Hepatocyte (in vitro differentiated cells): ENCODE measurements around the gene SELENOV.

Experiments
- EZH2 ChIP-seq: fragments of 200-600 bp; sonication (generic); IDR thresholded peaks from 2 replicates; pipeline ENCODE4 v1.6.1; 2016; ENCODE audit warnings: antibody characterized with exemption, mild to moderate bottlenecking, borderline replicate concordance
- TF ChIP-seq, protein P1 (sequence below): fragments of 200-600 bp; sonication (generic); IDR thresholded peaks from 2 replicates; pipeline ENCODE4 v1.5.1; 2016; ENCODE audit warnings: antibody characterized with exemption, mild to moderate bottlenecking; ENCODE audit not compliant: poor library complexity

DNA sequence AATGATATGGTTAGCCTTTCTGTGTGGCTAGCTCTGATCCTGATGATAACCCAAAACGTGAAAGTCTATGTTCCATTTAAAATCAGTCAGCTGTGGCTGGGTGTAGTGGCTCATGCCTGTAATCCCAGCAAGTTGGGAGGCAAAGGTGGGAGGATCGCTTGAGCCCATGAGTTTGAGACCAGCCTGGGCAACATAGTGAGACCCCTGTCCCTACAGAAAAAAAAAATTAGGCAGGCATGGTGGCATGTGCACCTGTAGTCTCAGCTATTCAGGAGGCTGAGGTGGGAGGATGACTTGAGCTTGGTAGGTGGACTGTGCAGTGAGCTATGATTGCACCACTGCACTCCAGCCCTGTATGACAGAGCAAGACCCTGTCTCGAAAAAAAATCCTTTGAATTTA lies 18.9 kb downstream of the SELENOV start:
- TF ChIP-seq, protein P1, sequence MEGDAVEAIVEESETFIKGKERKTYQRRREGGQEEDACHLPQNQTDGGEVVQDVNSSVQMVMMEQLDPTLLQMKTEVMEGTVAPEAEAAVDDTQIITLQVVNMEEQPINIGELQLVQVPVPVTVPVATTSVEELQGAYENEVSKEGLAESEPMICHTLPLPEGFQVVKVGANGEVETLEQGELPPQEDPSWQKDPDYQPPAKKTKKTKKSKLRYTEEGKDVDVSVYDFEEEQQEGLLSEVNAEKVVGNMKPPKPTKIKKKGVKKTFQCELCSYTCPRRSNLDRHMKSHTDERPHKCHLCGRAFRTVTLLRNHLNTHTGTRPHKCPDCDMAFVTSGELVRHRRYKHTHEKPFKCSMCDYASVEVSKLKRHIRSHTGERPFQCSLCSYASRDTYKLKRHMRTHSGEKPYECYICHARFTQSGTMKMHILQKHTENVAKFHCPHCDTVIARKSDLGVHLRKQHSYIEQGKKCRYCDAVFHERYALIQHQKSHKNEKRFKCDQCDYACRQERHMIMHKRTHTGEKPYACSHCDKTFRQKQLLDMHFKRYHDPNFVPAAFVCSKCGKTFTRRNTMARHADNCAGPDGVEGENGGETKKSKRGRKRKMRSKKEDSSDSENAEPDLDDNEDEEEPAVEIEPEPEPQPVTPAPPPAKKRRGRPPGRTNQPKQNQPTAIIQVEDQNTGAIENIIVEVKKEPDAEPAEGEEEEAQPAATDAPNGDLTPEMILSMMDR = no peak
- TF ChIP-seq EZH2 = no peak
